Measurements from ENCODE around the gene DSC1.

The DSC1 gene

DNA sequence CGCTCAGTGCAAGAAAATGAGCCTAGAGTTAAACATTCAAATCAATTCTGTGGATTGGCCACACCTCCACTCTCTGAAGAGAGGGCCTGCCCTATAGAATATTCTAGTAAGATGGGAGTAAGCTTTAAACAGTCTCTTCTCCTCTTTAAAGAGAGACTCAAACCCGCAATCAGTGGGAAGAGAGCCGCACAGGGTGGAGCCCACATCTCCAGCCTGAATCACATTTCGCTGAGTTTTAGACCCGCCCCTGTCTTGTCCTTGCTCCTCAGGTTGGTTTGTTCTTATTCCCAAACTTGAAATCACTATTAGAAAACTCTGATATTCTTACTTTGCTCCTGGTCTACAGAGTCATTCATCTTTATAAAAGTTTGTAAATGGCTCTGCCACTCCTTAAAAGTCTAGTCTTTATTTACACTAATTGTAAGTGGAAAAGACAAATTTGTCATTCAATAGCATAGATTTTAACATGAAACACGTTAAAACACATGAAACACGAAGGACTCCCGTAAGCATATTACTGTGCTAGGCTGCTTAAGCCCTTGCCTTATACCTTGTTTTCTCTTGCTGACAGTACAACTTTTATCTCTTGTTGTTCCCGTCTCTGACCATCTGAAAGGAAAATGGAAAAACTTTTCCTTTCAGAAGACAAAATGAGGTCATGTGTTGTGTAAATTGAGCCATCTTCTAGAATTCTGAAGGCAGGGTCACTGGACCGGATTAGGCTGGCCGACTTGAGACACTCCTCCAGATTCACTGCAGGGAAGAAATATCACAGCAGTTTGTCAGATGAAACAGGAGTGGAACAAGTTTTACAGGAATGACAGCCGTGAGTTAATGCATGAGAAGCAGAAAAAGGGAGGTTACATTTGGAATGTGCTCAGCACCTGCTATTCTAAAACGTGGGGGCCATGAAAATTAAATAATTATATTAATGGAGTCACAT lies 5.6 kb downstream of the DSC1 start:
- Histone ChIP-seq H3K4me2 (ENCODE audit: low read length) (no peak overlapping the region), H3K9me3 (ENCODE audit: low read length) (no peaks in the 10 kb centered on the region), H3K27ac (ENCODE audit: low read depth, low read length, poor library complexity, severe bottlenecking) (no peak overlapping the region), H3K27me3 (ENCODE audit: insufficient read depth, low read length) (no peaks in the 10 kb centered on the region), H3K79me2 (ENCODE audit: insufficient read depth, low read length) (no peaks in the 10 kb centered on the region), H3K9me2 (ENCODE audit: low read depth, low read length) (no peaks in the 10 kb centered on the region), H4K20me1 (ENCODE audit: insufficient read depth, low read length) (no peaks in the 10 kb centered on the region), H3K9ac (ENCODE audit: low read length) (no peak overlapping the region), H3K4me3 (ENCODE audit: low read depth, low read length, poor library complexity, severe bottlenecking) (no peak overlapping the region), H3K4me1 (ENCODE audit: insufficient read depth, low read length, severe bottlenecking) (no peaks in the 10 kb centered on the region), H2AFZ (ENCODE audit: low read length) (no peak overlapping the region), H3F3A (ENCODE audit: insufficient read depth, low read length) (no peaks in the 10 kb centered on the region), H3K36me3 (ENCODE audit: insufficient read depth, low read length) (no peaks in the 10 kb centered on the region)
- TF ChIP-seq EZH2 (IDR thresholded peaks at IDR 0.05; ENCODE audit: borderline replicate concordance, low read length): no peak
- no peak for TF ChIP-seq CTCF (IDR thresholded peaks at IDR 0.05; ENCODE audit: low read length)

DNA sequence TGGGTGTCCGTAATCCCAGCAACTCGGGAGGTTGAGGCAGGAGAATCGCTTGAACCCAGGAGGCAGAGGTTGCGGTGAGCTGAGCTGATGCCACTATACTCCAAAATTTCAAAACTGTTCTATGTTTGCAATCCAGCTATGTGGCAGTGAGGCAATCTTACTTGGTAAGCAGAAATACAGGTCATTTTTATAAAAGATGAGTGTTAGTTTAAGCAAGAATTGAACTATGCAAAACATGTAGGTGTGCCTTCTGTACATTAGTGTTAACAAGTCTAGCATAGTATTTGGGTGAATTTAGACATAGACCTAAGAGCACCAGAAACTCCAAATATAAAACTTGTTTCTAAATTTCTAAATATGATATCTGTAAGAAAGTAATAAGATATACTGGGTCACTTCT lies 7.2 kb downstream of the DSC1 start:
- no peaks in the 10 kb centered on the region for H3K27me3 ChIP-seq (ENCODE audit: insufficient read depth, low read length)
- H3K36me3 ChIP-seq (ENCODE audit: insufficient read depth, low read length): no peaks in the 10 kb centered on the region
- H3K27ac ChIP-seq (ENCODE audit: low read depth, low read length, poor library complexity, severe bottlenecking): no peak overlapping the region
- TF ChIP-seq CTCF (IDR thresholded peaks at IDR 0.05; ENCODE audit: low read length): no peak
- TF ChIP-seq EZH2 (IDR thresholded peaks at IDR 0.05; ENCODE audit: borderline replicate concordance, low read length): no peak
- no peaks in the 10 kb centered on the region for H3K9me2 ChIP-seq (ENCODE audit: low read depth, low read length)
- H3K79me2 ChIP-seq (ENCODE audit: insufficient read depth, low read length): no peaks in the 10 kb centered on the region
- no peak overlapping the region for H3K4me2 ChIP-seq (ENCODE audit: low read length)
- H4K20me1 ChIP-seq (ENCODE audit: insufficient read depth, low read length): no peaks in the 10 kb centered on the region
- H3K4me1 ChIP-seq (ENCODE audit: insufficient read depth, low read length, severe bottlenecking): no peaks in the 10 kb centered on the region
- no peaks in the 10 kb centered on the region for H3K9me3 ChIP-seq (ENCODE audit: low read length)
- no peak overlapping the region for H2AFZ ChIP-seq (ENCODE audit: low read length)
- H3F3A ChIP-seq (ENCODE audit: insufficient read depth, low read length): no peaks in the 10 kb centered on the region
- H3K9ac ChIP-seq (ENCODE audit: low read length): no peak overlapping the region
- no peak overlapping the region for H3K4me3 ChIP-seq (ENCODE audit: low read depth, low read length, poor library complexity, severe bottlenecking)

- Histone ChIP-seq H2AFZ (ENCODE audit: low read length) (no peak overlapping the region), H3K9me2 (ENCODE audit: low read depth, low read length) (no peaks in the 10 kb centered on the region), H3K4me3 (ENCODE audit: low read depth, low read length, poor library complexity, severe bottlenecking) (no peak overlapping the region), H3K4me2 (ENCODE audit: low read length) (no peak overlapping the region), H3K9ac (ENCODE audit: low read length) (no peak overlapping the region), H3K4me1 (ENCODE audit: insufficient read depth, low read length, severe bottlenecking) (no peaks in the 10 kb centered on the region), H3K27me3 (ENCODE audit: insufficient read depth, low read length) (no peaks in the 10 kb centered on the region), H3F3A (ENCODE audit: insufficient read depth, low read length) (no peaks in the 10 kb centered on the region), H3K79me2 (ENCODE audit: insufficient read depth, low read length) (no peaks in the 10 kb centered on the region), H3K27ac (ENCODE audit: low read depth, low read length, poor library complexity, severe bottlenecking) (no peak overlapping the region), H4K20me1 (ENCODE audit: insufficient read depth, low read length) (no peaks in the 10 kb centered on the region), H3K36me3 (ENCODE audit: insufficient read depth, low read length) (no peaks in the 10 kb centered on the region), H3K9me3 (ENCODE audit: low read length) (no peaks in the 10 kb centered on the region)
- TF ChIP-seq EZH2 (IDR thresholded peaks at IDR 0.05; ENCODE audit: borderline replicate concordance, low read length): no peak
- TF ChIP-seq CTCF (IDR thresholded peaks at IDR 0.05; ENCODE audit: low read length): no peak
These were observed 8.5 kb downstream of the DSC1 start for GRCh38 chr18:31154181-31154580.
